HL-60 (cell line): ENCODE measurements around the gene TNNC1.

Experiments used
- POLR2AphosphoS5 ChIP-seq: IDR thresholded peaks from 2 replicates; pipeline ENCODE4 v1.6.1; 2012; ENCODE audit warnings: low read depth
- TF ChIP-seq, protein P1 (sequence below): IDR thresholded peaks from one replicate; pipeline ENCODE4 v1.5.1; 2011; ENCODE audit warnings: low read length, control low read depth, inconsistent platforms; ENCODE audit not compliant: insufficient read depth
- TF ChIP-seq, protein P2 (sequence below): IDR thresholded peaks from 2 replicates; pipeline ENCODE4 v1.6.1; 2012; ENCODE audit warnings: low read depth; ENCODE audit not compliant: insufficient replicate concordance

- TF ChIP-seq, protein P1, sequence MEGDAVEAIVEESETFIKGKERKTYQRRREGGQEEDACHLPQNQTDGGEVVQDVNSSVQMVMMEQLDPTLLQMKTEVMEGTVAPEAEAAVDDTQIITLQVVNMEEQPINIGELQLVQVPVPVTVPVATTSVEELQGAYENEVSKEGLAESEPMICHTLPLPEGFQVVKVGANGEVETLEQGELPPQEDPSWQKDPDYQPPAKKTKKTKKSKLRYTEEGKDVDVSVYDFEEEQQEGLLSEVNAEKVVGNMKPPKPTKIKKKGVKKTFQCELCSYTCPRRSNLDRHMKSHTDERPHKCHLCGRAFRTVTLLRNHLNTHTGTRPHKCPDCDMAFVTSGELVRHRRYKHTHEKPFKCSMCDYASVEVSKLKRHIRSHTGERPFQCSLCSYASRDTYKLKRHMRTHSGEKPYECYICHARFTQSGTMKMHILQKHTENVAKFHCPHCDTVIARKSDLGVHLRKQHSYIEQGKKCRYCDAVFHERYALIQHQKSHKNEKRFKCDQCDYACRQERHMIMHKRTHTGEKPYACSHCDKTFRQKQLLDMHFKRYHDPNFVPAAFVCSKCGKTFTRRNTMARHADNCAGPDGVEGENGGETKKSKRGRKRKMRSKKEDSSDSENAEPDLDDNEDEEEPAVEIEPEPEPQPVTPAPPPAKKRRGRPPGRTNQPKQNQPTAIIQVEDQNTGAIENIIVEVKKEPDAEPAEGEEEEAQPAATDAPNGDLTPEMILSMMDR = no peak
- TF ChIP-seq, protein P2, sequence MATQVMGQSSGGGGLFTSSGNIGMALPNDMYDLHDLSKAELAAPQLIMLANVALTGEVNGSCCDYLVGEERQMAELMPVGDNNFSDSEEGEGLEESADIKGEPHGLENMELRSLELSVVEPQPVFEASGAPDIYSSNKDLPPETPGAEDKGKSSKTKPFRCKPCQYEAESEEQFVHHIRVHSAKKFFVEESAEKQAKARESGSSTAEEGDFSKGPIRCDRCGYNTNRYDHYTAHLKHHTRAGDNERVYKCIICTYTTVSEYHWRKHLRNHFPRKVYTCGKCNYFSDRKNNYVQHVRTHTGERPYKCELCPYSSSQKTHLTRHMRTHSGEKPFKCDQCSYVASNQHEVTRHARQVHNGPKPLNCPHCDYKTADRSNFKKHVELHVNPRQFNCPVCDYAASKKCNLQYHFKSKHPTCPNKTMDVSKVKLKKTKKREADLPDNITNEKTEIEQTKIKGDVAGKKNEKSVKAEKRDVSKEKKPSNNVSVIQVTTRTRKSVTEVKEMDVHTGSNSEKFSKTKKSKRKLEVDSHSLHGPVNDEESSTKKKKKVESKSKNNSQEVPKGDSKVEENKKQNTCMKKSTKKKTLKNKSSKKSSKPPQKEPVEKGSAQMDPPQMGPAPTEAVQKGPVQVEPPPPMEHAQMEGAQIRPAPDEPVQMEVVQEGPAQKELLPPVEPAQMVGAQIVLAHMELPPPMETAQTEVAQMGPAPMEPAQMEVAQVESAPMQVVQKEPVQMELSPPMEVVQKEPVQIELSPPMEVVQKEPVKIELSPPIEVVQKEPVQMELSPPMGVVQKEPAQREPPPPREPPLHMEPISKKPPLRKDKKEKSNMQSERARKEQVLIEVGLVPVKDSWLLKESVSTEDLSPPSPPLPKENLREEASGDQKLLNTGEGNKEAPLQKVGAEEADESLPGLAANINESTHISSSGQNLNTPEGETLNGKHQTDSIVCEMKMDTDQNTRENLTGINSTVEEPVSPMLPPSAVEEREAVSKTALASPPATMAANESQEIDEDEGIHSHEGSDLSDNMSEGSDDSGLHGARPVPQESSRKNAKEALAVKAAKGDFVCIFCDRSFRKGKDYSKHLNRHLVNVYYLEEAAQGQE = no peak
- TF ChIP-seq POLR2AphosphoS5 = no peak
Measured at GRCh38 chr3:52429031-52429430, 24.8 kb downstream of the TNNC1 start.
